GM19351 (cell line): ENCODE data around the gene NAGPA.

Experiments
- ATAC-seq: cut with Tn5 transposase; IDR thresholded peaks from one replicate; pipeline ENCODE4 v1.9.1; 2021; ENCODE audit warnings: mild to moderate bottlenecking, moderate library complexity; ENCODE audit not compliant: unreplicated experiment

Gene NAGPA

DNA sequence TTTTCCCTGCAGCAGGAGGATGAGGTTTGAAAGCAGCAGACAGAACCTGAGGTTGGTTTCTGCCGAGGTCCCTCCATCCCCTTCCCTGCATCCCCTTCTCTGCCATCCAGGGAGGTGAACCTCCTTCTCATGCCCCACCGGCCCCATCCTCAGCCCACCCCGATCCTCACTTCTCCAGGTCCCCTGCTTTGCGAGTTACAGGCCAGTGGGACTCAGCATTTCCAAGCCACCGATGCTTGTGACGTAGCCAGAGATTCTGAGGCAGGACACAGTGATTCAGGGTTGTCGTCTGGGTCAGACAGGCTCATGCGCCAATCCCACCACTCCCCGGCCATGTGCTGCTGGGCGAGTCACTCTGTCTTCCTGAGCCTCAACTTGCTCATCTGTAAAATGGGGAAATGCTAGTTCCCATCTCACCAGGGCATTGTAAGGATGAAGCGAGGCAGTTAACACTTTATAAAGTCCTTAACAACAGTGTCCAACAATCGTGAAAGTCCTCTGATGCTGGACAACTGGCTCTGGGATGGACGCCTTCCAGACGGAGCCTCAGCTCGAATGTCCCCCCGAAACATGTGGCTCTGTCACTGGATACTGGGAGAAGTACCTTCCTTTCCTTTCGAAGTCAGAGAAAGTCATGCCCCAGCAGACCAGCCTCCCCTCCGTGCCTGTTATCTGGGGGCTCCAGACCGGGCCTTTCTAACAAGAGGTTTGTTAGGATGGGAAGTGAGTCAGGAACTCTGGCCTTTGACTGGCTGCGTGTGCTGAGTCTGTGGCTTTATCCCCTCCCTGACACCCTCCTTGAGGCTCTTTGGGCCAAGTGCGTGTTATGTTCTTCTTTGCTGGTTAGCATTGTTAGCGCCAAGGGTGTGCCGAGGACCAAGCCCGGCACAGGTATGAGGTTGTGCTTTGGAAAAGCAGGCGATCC, 53.7 kb downstream of the NAGPA start:
- ATAC-seq: no peak

DNA sequence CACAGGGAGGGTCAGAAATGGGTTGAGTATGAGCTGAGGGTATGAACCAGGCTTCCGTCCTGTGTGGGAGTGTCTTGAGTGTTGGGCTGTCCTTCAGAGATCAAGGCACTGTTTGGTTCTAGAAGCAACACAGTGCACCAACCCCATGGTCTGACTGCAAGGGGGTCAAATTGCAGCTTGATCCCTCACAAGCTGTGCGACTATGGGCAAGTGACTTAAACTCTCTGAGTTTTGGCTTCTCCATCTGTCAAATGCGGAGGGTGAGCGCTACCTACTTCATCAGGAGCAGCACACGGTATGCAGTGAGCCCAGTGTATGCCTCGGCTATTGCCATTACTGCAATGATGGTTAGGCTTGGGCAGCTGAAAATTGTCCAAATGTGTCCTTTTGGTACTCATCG, 54.6 kb downstream of the NAGPA start:
- ATAC-seq: no peak

DNA sequence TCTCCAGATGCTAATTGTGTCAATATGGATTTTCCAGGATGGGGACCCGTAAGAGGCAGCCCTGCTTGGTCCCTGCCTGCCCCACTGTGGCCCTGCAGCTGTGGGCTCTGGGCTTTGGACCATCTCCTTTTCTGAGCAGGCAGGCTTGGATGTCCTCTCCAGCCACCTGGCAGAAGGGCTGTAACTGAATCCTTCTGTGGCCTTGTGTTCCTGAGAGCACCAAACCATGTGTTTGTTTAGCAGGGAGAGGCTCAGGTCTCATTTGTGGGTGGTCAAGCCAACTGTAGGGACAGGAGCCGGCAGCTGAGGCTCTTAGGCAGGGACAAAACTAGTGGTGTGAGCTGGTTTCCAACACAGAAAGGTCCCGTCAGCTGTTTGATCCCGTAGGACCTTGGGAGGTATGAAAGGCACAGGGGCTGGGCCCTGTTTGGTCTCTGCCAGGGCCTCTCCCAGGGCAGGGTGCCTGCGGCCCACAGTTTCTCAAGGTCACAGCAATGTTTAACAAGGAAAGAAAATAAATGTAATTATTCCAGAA, 57.1 kb downstream of the NAGPA start:
- ATAC-seq: no peak

DNA sequence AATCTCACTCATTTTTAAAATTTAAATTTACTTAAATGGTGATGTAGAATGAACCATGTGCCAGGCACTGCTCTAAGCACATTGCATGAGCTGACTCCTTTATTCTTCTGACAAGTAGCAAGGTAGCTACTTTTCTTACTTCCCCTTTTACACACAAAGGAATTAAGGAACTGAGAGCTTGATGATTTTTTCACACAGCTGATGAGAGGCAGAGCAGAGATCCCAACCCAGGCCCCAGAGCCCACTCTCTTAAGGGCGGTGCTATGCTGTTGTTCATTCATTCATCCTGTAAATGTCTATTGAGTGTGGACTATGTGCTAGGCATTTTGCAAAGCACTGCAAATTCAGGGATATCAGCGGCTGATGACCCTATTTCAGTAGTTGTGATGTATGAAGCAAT, 57.7 kb downstream of the NAGPA start:
- peak; percentile 99 for ATAC-seq
